WTC11 (cell line): ENCODE results near the gene ADAP1. TPM values are rescaled to one million over a fixed set of nuclear protein-coding genes. Genes with fewer than 3 reads are reported as not detected.

Source experiments
- ATAC-seq: fragments of 200-7000 bp; cut with Tn5 transposase; 2 replicates; pipeline ENCODE4 v1.10.0; 2021; ENCODE audit warnings: mild to moderate bottlenecking, moderate library complexity
- CTCF ChIA-PET: fragments of 300-600 bp; sonication (Branson Sonifier 250); formaldehyde crosslinking; loops from one replicate; lab custom pipeline; 2021; ENCODE audit warnings: antibody characterized with exemption; lab: Charles Lee
- POLR2A ChIA-PET: fragments of 350-600 bp; sonication (Branson Sonifier 250); formaldehyde crosslinking; loops from one replicate; lab custom pipeline; 2021; ENCODE audit warnings: antibody characterized with exemption; lab: Charles Lee
- DNase-seq: peaks from one replicate; pipeline ENCODE4 v3.0.0; 2021; ENCODE audit warnings: low spot score
- H3K27ac Mint-ChIP-seq: 2 replicates; pipeline ENCODE4 v1.8.0; 2021; ENCODE audit warnings: mixed read lengths
- H3K27me3 Mint-ChIP-seq: 2 replicates; pipeline ENCODE4 v1.8.0; 2021; ENCODE audit warnings: low read depth, mild to moderate bottlenecking, moderate library complexity, mixed read lengths
- H3K36me3 Mint-ChIP-seq: 2 replicates; pipeline ENCODE4 v1.8.0; 2021; ENCODE audit warnings: mixed read lengths
- H3K4me1 Mint-ChIP-seq: 2 replicates; pipeline ENCODE4 v1.8.0; 2022; ENCODE audit warnings: mixed read lengths
- H3K4me3 Mint-ChIP-seq: 2 replicates; pipeline ENCODE4 v1.8.0; 2021; ENCODE audit warnings: mild to moderate bottlenecking, moderate library complexity, mixed read lengths
- H3K9me3 Mint-ChIP-seq: 2 replicates; pipeline ENCODE4 v1.8.0; 2021; ENCODE audit warnings: mixed read lengths
- ATF1 ChIP-seq: sonication (generic); formaldehyde crosslinking; IDR thresholded peaks from 2 replicates; pipeline ENCODE4 v1.8.1; 2023; ENCODE audit warnings: mild to moderate bottlenecking, moderate library complexity, missing genetic modification reagents
- CBFB ChIP-seq: sonication (generic); formaldehyde crosslinking; IDR thresholded peaks from 2 replicates; pipeline ENCODE4 v1.8.1; 2022; ENCODE audit warnings: mild to moderate bottlenecking, low read depth, missing genetic modification reagents
- CREM ChIP-seq: sonication (generic); formaldehyde crosslinking; IDR thresholded peaks from 2 replicates; pipeline ENCODE4 v1.8.1; 2022; ENCODE audit warnings: mild to moderate bottlenecking, missing genetic modification reagents, moderate library complexity
- ELF4 ChIP-seq: sonication (generic); formaldehyde crosslinking; IDR thresholded peaks from 2 replicates; pipeline ENCODE4 v1.8.1; 2022; ENCODE audit warnings: low read depth, mild to moderate bottlenecking, moderate library complexity, missing genetic modification reagents
- HMGA2 ChIP-seq: fragments of 250-450 bp; sonication (Bioruptor Pico); IDR thresholded peaks from 2 replicates; pipeline ENCODE4 v1.4.0; 2021; ENCODE audit warnings: mild to moderate bottlenecking, moderate library complexity
- JAZF1 ChIP-seq: fragments of 250-450 bp; sonication (Bioruptor Pico); IDR thresholded peaks from 2 replicates; pipeline ENCODE4 v1.9.0; 2021; ENCODE audit warnings: moderate library complexity, mild to moderate bottlenecking, inconsistent platforms
- JUN ChIP-seq: sonication (generic); formaldehyde crosslinking; IDR thresholded peaks from 2 replicates; pipeline ENCODE4 v1.8.0; 2023; ENCODE audit warnings: mild to moderate bottlenecking, missing genetic modification reagents
- OVOL2 ChIP-seq: fragments of 250-450 bp; sonication (Bioruptor Pico); IDR thresholded peaks from 2 replicates; pipeline ENCODE4 v1.9.0; 2021; ENCODE audit warnings: mild to moderate bottlenecking, borderline replicate concordance
- SOX15 ChIP-seq: fragments of 250-450 bp; sonication (Bioruptor Pico); IDR thresholded peaks from 2 replicates; pipeline ENCODE4 v1.9.0; 2021; ENCODE audit warnings: mild to moderate bottlenecking
- TP53 ChIP-seq: sonication (generic); formaldehyde crosslinking; IDR thresholded peaks from 2 replicates; pipeline ENCODE4 v1.8.1; 2023; ENCODE audit warnings: mild to moderate bottlenecking, missing genetic modification reagents
- ZNF232 ChIP-seq: sonication (generic); formaldehyde crosslinking; IDR thresholded peaks from 2 replicates; pipeline ENCODE4 v1.8.0; 2022; ENCODE audit warnings: mild to moderate bottlenecking, missing genetic modification reagents
- ZNF416 ChIP-seq: fragments of 250-450 bp; sonication (Bioruptor Pico); IDR thresholded peaks from 2 replicates; pipeline ENCODE4 v1.9.0; 2021; ENCODE audit warnings: mild to moderate bottlenecking, inconsistent platforms
- ZNF423 ChIP-seq: fragments of 250-450 bp; sonication (Bioruptor Pico); IDR thresholded peaks from 2 replicates; pipeline ENCODE4 v2.1.2; 2022; ENCODE audit warnings: mild to moderate bottlenecking, moderate library complexity
- ZNF671 ChIP-seq: fragments of 250-450 bp; sonication (Bioruptor Pico); IDR thresholded peaks from 2 replicates; pipeline ENCODE4 v1.8.0; 2021; ENCODE audit warnings: mild to moderate bottlenecking
- total RNA-seq: library from RNA; stranded (reverse); gene quantifications from 3 replicates; pipeline ENCODE4 v1.2.3, GENCODE V29; 2021
- TF ChIP-seq, protein P1 (sequence below): sonication (generic); formaldehyde crosslinking; IDR thresholded peaks from 2 replicates; pipeline ENCODE4 v1.8.0; 2022; ENCODE audit warnings: mild to moderate bottlenecking, missing genetic modification reagents
- TF ChIP-seq, protein P2 (sequence below): sonication (generic); formaldehyde crosslinking; IDR thresholded peaks from 2 replicates; pipeline ENCODE4 v1.8.1; 2022; ENCODE audit warnings: mild to moderate bottlenecking, missing genetic modification reagents, moderate library complexity, borderline replicate concordance
- TF ChIP-seq, protein P3 (sequence below): sonication (generic); formaldehyde crosslinking; IDR thresholded peaks from 2 replicates; pipeline ENCODE4 v1.8.0; 2022; ENCODE audit warnings: missing genetic modification reagents
- TF ChIP-seq, protein P4 (sequence below): sonication (generic); formaldehyde crosslinking; IDR thresholded peaks from 2 replicates; pipeline ENCODE4 v1.8.1; 2023; ENCODE audit warnings: mild to moderate bottlenecking, missing genetic modification reagents, moderate library complexity
- TF ChIP-seq, protein P5 (sequence below): sonication (generic); formaldehyde crosslinking; IDR thresholded peaks from 2 replicates; pipeline ENCODE4 v1.8.1; 2023; ENCODE audit warnings: mild to moderate bottlenecking, moderate library complexity, missing genetic modification reagents
- TF ChIP-seq, protein P6 (sequence below): sonication (generic); formaldehyde crosslinking; IDR thresholded peaks from 2 replicates; pipeline ENCODE4 v1.8.1; 2023; ENCODE audit warnings: mild to moderate bottlenecking, missing genetic modification reagents, borderline replicate concordance

Gene ADAP1
- total RNA-seq, 1 experiment from 2014 or later, result 4.3 TPM

DNA sequence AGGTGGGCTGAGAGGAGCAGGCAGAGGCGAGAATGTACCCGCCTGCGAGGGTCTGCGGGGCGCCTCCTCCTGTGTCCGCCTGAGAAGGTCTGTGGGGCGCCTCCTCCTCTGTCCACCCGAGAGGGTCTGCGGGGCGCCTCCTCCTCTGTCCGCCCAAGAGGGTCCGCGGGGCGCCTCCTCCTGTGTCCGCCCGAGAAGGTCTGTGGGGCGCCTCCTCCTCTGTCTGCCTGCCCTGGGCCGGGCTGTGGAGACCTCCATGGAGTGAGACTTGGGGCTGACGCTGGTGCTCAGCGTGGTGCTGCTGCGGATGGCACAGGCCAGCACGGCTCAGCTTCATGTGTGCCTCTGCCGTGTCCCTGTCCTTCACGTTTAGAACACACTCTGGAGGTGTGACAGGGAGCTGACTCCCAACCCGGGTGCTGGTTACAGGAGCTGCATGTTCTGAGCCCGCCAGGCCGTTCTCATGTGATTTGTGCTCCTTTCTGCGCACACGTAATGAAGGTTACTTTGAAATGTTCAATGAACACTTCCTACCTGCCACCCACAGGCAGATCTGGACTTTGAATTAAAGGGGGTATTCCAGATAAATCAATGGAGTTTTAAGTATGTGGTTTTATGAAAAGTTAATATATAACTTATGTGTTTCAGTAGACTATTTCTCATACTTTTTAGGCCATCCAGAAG is 98.7 kb downstream of the ADAP1 start (continued):
- TF ChIP-seq, protein P1, sequence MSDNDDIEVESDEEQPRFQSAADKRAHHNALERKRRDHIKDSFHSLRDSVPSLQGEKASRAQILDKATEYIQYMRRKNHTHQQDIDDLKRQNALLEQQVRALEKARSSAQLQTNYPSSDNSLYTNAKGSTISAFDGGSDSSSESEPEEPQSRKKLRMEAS (CRISPR knock-in tag), result no peak
- no peak for TF ChIP-seq OVOL2 (CRISPR knock-in tag)
- TF ChIP-seq, protein P2, sequence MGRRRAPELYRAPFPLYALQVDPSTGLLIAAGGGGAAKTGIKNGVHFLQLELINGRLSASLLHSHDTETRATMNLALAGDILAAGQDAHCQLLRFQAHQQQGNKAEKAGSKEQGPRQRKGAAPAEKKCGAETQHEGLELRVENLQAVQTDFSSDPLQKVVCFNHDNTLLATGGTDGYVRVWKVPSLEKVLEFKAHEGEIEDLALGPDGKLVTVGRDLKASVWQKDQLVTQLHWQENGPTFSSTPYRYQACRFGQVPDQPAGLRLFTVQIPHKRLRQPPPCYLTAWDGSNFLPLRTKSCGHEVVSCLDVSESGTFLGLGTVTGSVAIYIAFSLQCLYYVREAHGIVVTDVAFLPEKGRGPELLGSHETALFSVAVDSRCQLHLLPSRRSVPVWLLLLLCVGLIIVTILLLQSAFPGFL (CRISPR knock-in tag), result no peak
- TF ChIP-seq, protein P3, sequence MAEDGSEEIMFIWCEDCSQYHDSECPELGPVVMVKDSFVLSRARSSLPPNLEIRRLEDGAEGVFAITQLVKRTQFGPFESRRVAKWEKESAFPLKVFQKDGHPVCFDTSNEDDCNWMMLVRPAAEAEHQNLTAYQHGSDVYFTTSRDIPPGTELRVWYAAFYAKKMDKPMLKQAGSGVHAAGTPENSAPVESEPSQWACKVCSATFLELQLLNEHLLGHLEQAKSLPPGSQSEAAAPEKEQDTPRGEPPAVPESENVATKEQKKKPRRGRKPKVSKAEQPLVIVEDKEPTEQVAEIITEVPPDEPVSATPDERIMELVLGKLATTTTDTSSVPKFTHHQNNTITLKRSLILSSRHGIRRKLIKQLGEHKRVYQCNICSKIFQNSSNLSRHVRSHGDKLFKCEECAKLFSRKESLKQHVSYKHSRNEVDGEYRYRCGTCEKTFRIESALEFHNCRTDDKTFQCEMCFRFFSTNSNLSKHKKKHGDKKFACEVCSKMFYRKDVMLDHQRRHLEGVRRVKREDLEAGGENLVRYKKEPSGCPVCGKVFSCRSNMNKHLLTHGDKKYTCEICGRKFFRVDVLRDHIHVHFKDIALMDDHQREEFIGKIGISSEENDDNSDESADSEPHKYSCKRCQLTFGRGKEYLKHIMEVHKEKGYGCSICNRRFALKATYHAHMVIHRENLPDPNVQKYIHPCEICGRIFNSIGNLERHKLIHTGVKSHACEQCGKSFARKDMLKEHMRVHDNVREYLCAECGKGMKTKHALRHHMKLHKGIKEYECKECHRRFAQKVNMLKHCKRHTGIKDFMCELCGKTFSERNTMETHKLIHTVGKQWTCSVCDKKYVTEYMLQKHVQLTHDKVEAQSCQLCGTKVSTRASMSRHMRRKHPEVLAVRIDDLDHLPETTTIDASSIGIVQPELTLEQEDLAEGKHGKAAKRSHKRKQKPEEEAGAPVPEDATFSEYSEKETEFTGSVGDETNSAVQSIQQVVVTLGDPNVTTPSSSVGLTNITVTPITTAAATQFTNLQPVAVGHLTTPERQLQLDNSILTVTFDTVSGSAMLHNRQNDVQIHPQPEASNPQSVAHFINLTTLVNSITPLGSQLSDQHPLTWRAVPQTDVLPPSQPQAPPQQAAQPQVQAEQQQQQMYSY (CRISPR knock-in tag), result no peak
- TF ChIP-seq, protein P4, sequence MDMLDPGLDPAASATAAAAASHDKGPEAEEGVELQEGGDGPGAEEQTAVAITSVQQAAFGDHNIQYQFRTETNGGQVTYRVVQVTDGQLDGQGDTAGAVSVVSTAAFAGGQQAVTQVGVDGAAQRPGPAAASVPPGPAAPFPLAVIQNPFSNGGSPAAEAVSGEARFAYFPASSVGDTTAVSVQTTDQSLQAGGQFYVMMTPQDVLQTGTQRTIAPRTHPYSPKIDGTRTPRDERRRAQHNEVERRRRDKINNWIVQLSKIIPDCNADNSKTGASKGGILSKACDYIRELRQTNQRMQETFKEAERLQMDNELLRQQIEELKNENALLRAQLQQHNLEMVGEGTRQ, result no peak
- TF ChIP-seq, protein P5, sequence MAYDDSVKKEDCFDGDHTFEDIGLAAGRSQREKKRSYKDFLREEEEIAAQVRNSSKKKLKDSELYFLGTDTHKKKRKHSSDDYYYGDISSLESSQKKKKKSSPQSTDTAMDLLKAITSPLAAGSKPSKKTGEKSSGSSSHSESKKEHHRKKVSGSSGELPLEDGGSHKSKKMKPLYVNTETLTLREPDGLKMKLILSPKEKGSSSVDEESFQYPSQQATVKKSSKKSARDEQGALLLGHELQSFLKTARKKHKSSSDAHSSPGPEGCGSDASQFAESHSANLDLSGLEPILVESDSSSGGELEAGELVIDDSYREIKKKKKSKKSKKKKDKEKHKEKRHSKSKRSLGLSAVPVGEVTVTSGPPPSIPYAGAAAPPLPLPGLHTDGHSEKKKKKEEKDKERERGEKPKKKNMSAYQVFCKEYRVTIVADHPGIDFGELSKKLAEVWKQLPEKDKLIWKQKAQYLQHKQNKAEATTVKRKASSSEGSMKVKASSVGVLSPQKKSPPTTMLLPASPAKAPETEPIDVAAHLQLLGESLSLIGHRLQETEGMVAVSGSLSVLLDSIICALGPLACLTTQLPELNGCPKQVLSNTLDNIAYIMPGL (CRISPR knock-in tag), result no peak
- TF ChIP-seq ATF1 (CRISPR knock-in tag), result no peak
- TF ChIP-seq CBFB, result no peak
- no peak for TF ChIP-seq ZNF671

DNA sequence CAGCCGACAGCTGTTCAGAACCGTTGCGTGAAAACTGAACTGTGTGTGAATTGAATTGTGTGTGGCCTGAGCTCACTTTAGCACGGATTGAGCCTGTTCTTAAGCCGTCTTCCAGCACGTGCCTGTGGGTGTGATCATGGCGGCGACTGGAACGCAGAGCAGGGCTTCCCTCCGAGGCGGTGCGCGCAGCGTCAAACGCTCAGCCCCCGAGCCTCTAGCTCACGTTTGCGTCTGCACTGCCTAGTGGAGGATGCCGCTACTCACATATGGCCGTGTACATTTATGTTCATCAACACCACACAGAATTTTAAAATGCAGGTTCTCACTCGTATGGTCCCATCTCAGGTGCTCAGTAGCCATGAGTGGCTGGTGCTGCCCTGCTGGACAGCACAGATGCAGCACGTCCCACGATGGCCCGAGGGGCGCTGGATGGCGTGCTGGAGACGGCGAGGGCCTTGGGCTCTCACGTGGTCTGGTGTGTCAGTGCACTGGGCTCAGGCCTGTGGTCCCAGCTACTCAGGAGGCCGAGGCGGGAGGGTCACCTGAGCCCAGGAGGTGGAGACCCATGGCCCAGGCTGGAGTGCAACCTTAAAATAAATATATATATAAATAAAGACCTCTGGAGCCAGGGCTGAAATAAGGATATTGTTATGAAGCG is 100.2 kb downstream of the ADAP1 start:
- ChIA-PET POLR2A (no interaction called here), CTCF (interaction anchor here (1.9 kb wide), 1 partner anchor 18 kb away, joined by 5 read pairs; no protein-coding TSS in a partner anchor)

DNA sequence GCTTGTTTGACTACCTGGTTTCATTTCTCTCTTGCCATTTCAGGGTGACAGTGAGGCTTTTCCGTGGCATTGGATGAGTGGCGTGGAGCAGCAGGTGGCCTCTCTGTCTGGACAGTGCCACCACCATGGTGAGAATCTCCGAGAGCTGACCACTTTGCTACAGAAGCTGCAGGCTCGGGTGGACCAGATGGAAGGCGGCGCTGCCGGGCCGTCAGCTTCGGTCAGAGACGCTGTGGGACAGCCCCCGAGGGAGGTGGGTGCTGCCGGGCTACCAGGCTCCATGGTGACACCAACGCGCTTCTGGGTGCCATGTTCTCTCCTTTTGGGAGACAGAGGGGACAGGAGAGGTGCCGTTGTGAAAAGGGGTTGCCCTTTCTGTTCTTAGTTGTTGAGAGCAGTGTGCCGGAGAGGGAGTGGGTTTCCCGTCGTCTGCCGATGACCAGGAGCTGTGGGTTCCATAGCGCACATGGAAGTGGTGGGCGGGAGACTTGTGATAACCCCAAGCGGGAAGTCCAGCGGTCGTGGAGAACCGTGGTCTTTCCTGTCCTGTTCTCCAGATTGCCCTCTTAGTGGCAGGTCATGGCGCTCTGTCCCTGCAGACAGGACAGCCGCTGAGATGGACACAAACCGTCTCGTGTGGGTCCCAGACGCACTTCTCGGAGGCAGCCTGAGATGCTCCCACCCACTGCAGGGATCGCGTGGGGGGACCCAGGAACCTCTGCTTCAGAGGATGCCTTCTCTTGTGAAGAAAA is 100.9 kb downstream of the ADAP1 start:
- no peaks in the 10 kb centered on the region for H3K4me1 Mint-ChIP-seq
- ChIA-PET POLR2A (no interaction called here), CTCF (interaction anchor here (1.9 kb wide), 1 partner anchor 17 kb away, joined by 5 read pairs; no protein-coding TSS in a partner anchor)
- peaks cover 77% of the 10 kb centered on the region for H3K36me3 Mint-ChIP-seq
- no peak overlapping the region for H3K27ac Mint-ChIP-seq
- ATAC-seq (no peak), DNase-seq (no peak)
- no peak overlapping the region for H3K4me3 Mint-ChIP-seq
- no peaks in the 10 kb centered on the region for H3K27me3 Mint-ChIP-seq
- no peaks in the 10 kb centered on the region for H3K9me3 Mint-ChIP-seq
- TF ChIP-seq OVOL2 (CRISPR knock-in tag), result no peak
- TF ChIP-seq, protein P6, sequence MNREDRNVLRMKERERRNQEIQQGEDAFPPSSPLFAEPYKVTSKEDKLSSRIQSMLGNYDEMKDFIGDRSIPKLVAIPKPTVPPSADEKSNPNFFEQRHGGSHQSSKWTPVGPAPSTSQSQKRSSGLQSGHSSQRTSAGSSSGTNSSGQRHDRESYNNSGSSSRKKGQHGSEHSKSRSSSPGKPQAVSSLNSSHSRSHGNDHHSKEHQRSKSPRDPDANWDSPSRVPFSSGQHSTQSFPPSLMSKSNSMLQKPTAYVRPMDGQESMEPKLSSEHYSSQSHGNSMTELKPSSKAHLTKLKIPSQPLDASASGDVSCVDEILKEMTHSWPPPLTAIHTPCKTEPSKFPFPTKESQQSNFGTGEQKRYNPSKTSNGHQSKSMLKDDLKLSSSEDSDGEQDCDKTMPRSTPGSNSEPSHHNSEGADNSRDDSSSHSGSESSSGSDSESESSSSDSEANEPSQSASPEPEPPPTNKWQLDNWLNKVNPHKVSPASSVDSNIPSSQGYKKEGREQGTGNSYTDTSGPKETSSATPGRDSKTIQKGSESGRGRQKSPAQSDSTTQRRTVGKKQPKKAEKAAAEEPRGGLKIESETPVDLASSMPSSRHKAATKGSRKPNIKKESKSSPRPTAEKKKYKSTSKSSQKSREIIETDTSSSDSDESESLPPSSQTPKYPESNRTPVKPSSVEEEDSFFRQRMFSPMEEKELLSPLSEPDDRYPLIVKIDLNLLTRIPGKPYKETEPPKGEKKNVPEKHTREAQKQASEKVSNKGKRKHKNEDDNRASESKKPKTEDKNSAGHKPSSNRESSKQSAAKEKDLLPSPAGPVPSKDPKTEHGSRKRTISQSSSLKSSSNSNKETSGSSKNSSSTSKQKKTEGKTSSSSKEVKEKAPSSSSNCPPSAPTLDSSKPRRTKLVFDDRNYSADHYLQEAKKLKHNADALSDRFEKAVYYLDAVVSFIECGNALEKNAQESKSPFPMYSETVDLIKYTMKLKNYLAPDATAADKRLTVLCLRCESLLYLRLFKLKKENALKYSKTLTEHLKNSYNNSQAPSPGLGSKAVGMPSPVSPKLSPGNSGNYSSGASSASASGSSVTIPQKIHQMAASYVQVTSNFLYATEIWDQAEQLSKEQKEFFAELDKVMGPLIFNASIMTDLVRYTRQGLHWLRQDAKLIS (CRISPR knock-in tag), result no peak
- no peak for TF ChIP-seq HMGA2
- no peak for TF ChIP-seq JUN (CRISPR knock-in tag)
- no peak for TF ChIP-seq SOX15 (CRISPR knock-in tag)
- no peak for TF ChIP-seq ELF4 (CRISPR knock-in tag)
- no peak for TF ChIP-seq JAZF1 (CRISPR knock-in tag)
- TF ChIP-seq ZNF423 (CRISPR knock-in tag), result no peak
- TF ChIP-seq, protein P4, result no peak

More for the DNA sequence above, 100.2 kb downstream of the ADAP1 start:
- H3K4me3 Mint-ChIP-seq, result no peak overlapping the region
- TF ChIP-seq ZNF232, result no peak
- TF ChIP-seq CREM (CRISPR knock-in tag), result no peak
- no peak for TF ChIP-seq ZNF416 (CRISPR knock-in tag)
- no peak for TF ChIP-seq TP53 (CRISPR knock-in tag)
- H3K4me1 Mint-ChIP-seq, result no peaks in the 10 kb centered on the region
- peaks cover 74% of the 10 kb centered on the region for H3K36me3 Mint-ChIP-seq
- no peak overlapping the region for H3K27ac Mint-ChIP-seq
- no peaks in the 10 kb centered on the region for H3K27me3 Mint-ChIP-seq
- ATAC-seq, result no peak
- no peak for DNase-seq
- H3K9me3 Mint-ChIP-seq, result no peaks in the 10 kb centered on the region
